Upper lobe of right lung (tissue), 1 donor: ENCODE measurements around the gene CCSER1. TPM values are rescaled to one million over a fixed set of nuclear protein-coding genes. Genes with fewer than 3 reads are reported as not detected.

ENCODE experiments used
- ATAC-seq: fragments of 200-7000 bp; cut with Tn5 transposase; one replicate; pipeline ENCODE4 v1.9.1; 2020; ENCODE audit warnings: mild to moderate bottlenecking, moderate library complexity
- DNase-seq: peaks from one replicate; pipeline ENCODE4 v3.0.0-alpha.2; 2020
- H3K27ac ChIP-seq: fragments of 200-600 bp; one replicate; pipeline ENCODE4 v1.8.0; 2022
- H3K27me3 ChIP-seq: fragments of 200-600 bp; one replicate; pipeline ENCODE4 v1.8.0; 2022; ENCODE audit warnings: mild to moderate bottlenecking
- H3K36me3 ChIP-seq: fragments of 200-600 bp; one replicate; pipeline ENCODE4 v1.8.0; 2022
- H3K4me1 ChIP-seq: fragments of 200-600 bp; one replicate; pipeline ENCODE4 v1.8.0; 2022
- H3K4me3 ChIP-seq: fragments of 200-600 bp; one replicate; pipeline ENCODE4 v1.8.0; 2022; ENCODE audit warnings: mild to moderate bottlenecking
- H3K9me3 ChIP-seq: fragments of 200-600 bp; one replicate; pipeline ENCODE4 v1.8.0; 2022
- intact Hi-C: fragments of 100-400 bp; cut with DNase I; formaldehyde crosslinking; loops from one replicate; pipeline ENCODE4 v1.11.0; 2022
- total RNA-seq: library from RNA; stranded (reverse); fragmentation: NEBNext Ultra II Directional; extraction: Animal tissue kit (Norgen Biotek cat#: 25700); gene quantifications from one replicate; pipeline ENCODE4 v1.2.1, GENCODE V29; 2021
- TF ChIP-seq, protein P1 (sequence below): fragments of 200-600 bp; IDR thresholded peaks from one replicate; pipeline ENCODE4 v1.8.0; 2022; ENCODE audit warnings: antibody characterized with exemption
- donor health status: DM: no; HTN: yes; CAD: no; lungs with severe emphysema.

Gene CCSER1
- total RNA-seq, 1 donor from 2014 or later = 7.4 TPM

DNA sequence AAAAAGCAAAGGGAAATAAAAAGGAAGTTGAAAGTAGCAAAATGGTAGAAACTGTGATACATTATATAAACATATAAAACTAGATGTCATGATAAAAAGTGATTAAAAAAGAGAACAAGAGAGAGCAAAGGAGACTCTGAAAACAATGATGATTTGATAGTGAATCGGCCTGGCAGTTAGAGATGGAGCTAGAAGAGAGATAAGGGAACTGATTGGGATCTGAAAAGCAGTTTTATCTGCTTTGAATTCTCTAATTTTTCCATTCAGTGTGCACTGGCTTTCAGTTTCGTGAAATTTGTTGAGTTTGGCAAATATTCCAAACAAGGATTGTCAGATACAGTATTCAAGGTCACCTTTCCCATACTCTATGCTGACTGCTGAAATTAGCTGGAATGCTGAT, 21.9 kb upstream of the CCSER1 start:
- H3K36me3 ChIP-seq = no peaks in the 10 kb centered on the region
- H3K27ac ChIP-seq = no peak overlapping the region
- no peaks in the 10 kb centered on the region for H3K9me3 ChIP-seq
- TF ChIP-seq, protein P1, sequence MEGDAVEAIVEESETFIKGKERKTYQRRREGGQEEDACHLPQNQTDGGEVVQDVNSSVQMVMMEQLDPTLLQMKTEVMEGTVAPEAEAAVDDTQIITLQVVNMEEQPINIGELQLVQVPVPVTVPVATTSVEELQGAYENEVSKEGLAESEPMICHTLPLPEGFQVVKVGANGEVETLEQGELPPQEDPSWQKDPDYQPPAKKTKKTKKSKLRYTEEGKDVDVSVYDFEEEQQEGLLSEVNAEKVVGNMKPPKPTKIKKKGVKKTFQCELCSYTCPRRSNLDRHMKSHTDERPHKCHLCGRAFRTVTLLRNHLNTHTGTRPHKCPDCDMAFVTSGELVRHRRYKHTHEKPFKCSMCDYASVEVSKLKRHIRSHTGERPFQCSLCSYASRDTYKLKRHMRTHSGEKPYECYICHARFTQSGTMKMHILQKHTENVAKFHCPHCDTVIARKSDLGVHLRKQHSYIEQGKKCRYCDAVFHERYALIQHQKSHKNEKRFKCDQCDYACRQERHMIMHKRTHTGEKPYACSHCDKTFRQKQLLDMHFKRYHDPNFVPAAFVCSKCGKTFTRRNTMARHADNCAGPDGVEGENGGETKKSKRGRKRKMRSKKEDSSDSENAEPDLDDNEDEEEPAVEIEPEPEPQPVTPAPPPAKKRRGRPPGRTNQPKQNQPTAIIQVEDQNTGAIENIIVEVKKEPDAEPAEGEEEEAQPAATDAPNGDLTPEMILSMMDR = no peak
- DNase-seq = no peak
- ATAC-seq = no peak
- H3K4me1 ChIP-seq = no peaks in the 10 kb centered on the region
- H3K4me3 ChIP-seq = no peak overlapping the region
- intact Hi-C loops = no loop called here
- H3K27me3 ChIP-seq = no peaks in the 10 kb centered on the region

DNA sequence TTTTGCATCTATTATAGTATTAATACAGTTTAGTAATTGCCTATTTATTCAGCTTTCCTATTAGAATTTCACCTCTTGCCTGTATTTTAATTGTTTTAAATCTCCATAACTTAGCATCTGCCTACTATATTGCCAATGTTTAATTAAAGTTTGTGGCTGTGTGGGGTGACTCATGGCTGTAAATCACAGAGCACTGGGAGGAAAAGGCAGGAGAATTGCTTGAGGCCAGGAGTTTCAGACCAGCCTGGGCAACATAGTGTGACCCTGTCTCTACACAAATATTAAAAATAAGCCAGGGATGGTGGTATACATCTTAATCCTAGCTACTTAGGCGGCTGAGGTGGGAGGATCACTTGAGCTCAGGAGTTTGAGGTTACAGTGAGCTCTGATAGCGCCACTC, 14.5 kb upstream of the CCSER1 start:
- no peak for ATAC-seq
- H3K9me3 ChIP-seq = no peaks in the 10 kb centered on the region
- no peak overlapping the region for H3K27ac ChIP-seq
- H3K4me1 ChIP-seq = no peaks in the 10 kb centered on the region
- H3K36me3 ChIP-seq = no peaks in the 10 kb centered on the region
- DNase-seq = no peak
- H3K4me3 ChIP-seq = no peak overlapping the region
- TF ChIP-seq, protein P1 = no peak
- intact Hi-C loops = no loop called here
- H3K27me3 ChIP-seq = no peaks in the 10 kb centered on the region

DNA sequence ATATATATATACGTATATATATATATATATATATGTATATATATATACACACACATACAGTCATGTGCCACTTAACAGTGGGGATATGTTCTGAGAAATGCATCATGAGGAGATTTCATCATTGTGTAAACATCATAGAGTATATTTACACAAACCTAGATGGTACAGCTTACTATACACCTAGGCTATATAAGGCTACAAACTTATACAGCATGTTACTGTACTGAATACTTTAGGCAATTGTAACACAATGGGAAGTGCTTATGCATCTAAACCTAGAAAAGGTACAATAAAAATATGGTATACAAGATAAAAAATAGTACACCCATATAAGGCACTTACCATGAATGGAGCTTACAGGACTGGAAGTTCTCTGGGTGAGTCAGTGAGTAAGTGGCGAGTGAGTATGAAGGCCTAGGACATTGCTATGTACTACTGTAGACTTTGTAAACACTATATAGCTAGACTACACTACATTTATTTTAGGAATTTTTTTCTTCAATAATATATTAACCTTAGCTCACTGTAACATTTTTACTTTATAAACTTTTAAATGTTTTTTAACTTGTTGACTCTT, 13.2 kb upstream of the CCSER1 start:
- DNase-seq (no peak), ATAC-seq (no peak)

DNA sequence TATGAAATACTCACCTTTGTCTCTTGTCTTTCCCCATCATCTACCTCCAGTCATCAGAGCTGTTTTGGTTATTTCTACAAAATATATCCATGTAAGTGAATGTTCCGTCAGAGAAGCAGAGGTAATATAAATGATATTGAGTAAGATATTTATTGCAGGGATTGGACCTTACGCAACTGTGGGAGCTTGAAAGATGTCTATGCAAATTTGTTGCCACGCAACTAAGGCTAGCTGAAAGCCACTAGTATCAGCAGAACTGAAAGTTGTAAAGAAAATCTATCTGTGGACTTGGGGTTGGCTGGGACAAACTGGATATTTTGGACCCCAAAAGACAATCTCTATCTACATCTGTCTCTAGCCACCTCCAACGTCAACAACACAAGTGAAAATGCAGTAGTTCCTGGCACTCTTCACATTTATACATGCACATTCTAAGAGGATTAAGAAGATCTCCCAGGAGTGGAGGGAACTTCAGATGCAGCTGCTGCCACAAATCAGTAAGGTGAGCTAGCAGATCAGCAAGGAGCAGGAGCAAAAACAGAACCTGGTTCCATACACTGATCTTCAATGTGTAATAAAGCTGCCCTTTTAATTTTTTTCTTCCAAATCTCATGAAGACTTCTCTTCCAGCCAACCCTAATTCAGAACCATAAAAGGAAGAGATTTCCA, 8.5 kb upstream of the CCSER1 start:
- TF ChIP-seq, protein P1 = no peak
- Histone ChIP-seq H3K4me1 (no peaks in the 10 kb centered on the region), H3K36me3 (no peaks in the 10 kb centered on the region), H3K27ac (no peak overlapping the region), H3K27me3 (no peaks in the 10 kb centered on the region), H3K9me3 (no peaks in the 10 kb centered on the region), H3K4me3 (no peak overlapping the region)
- intact Hi-C loops = no loop called here
- ATAC-seq (no peak), DNase-seq (no peak)

More for the DNA sequence above, 13.2 kb upstream of the CCSER1 start:
- intact Hi-C loops = no loop called here
- Histone ChIP-seq H3K9me3 (no peaks in the 10 kb centered on the region), H3K4me1 (no peaks in the 10 kb centered on the region), H3K27me3 (no peaks in the 10 kb centered on the region), H3K27ac (no peak overlapping the region), H3K36me3 (no peaks in the 10 kb centered on the region), H3K4me3 (no peak overlapping the region)
- TF ChIP-seq, protein P1 = no peak

DNA sequence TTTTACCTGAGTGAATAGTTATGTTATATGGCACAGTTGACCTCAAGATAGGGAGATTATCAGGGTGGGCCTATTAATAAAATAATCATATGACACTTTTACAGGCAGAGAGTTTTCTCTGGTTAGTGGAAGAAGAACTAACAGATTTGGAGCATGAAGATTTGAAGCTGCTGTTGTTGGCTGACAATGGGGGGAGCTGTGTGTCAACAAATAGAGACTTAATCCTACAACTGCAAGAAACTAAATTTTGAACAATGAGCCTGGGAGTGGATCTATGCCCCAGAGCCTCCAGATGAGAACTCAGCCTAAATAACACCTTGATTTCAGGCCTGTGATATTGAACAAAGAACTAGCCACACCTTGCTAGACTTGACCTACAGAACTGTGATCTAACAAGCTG, 7.2 kb upstream of the CCSER1 start:
- intact Hi-C loops = no loop called here
- Histone ChIP-seq H3K9me3 (no peaks in the 10 kb centered on the region), H3K4me1 (no peaks in the 10 kb centered on the region), H3K27ac (no peak overlapping the region), H3K36me3 (no peaks in the 10 kb centered on the region), H3K4me3 (no peak overlapping the region), H3K27me3 (no peaks in the 10 kb centered on the region)
- DNase-seq (no peak), ATAC-seq (no peak)
- TF ChIP-seq, protein P1 = no peak
